ENCODE results near the gene VPS37C. TPM values are rescaled to one million over a fixed set of nuclear protein-coding genes. Genes with fewer than 3 reads are reported as not detected.

VPS37C gene
- total RNA-seq, 1 experiment from 2014 or later, result 29.0 TPM

- no peak for DNase-seq
- no TSS peak for BruUV-seq (replicated peaks)
- TF ChIP-seq, protein P1, sequence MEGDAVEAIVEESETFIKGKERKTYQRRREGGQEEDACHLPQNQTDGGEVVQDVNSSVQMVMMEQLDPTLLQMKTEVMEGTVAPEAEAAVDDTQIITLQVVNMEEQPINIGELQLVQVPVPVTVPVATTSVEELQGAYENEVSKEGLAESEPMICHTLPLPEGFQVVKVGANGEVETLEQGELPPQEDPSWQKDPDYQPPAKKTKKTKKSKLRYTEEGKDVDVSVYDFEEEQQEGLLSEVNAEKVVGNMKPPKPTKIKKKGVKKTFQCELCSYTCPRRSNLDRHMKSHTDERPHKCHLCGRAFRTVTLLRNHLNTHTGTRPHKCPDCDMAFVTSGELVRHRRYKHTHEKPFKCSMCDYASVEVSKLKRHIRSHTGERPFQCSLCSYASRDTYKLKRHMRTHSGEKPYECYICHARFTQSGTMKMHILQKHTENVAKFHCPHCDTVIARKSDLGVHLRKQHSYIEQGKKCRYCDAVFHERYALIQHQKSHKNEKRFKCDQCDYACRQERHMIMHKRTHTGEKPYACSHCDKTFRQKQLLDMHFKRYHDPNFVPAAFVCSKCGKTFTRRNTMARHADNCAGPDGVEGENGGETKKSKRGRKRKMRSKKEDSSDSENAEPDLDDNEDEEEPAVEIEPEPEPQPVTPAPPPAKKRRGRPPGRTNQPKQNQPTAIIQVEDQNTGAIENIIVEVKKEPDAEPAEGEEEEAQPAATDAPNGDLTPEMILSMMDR (conservative IDR thresholded peaks at IDR 0.05), result no peak
- TF ChIP-seq EZH2 (IDR thresholded peaks at IDR 0.05; ENCODE audit: low read depth), result no peak
- intact Hi-C loops (cut with micrococcal nuclease; ENCODE audit: unreplicated experiment), result no loop called here
- Histone ChIP-seq H3K27ac (no peak overlapping the region), H3K4me3 (no peak overlapping the region), H3K36me3 (ENCODE audit: low read depth) (peaks cover 6% of the 10 kb centered on the region; the same call in 1 of the 2 replicates), H3K4me1 (replicated peaks; ENCODE audit: insufficient read depth) (peaks cover 15% of the 10 kb centered on the region), H3K79me2 (ENCODE audit: low read depth) (no peaks in the 10 kb centered on the region), H3K4me2 (no peak overlapping the region), H3K27me3 (ENCODE audit: insufficient read depth, low read depth) (no peaks in the 10 kb centered on the region), H3K9me2 (ENCODE audit: insufficient read depth) (no peaks in the 10 kb centered on the region), H2AFZ (no peak overlapping the region), H3K9me3 (ENCODE audit: insufficient read depth, low read depth) (no peaks in the 10 kb centered on the region), H3F3A (ENCODE audit: insufficient read depth, low read depth) (peaks cover 8% of the 10 kb centered on the region), H4K20me1 (ENCODE audit: insufficient read depth) (0 out of 2 replicates have a peak, but pooled peaks cover 3% of the 10 kb centered on the region)
- ChIA-PET POLR2A (ENCODE audit: unreplicated experiment) (no interaction called here), CTCF (no interaction called here)
Measured at GRCh38 chr11:61133956-61134662, 27.1 kb downstream of the VPS37C start.

GRCh38 chr11:61133145-61133544 lies 28.1 kb downstream of the VPS37C start:
- H3K36me3 ChIP-seq (ENCODE audit: low read depth), result peaks cover 6% of the 10 kb centered on the region; the same call in 1 of the 2 replicates
- no peaks in the 10 kb centered on the region for H3K79me2 ChIP-seq (ENCODE audit: low read depth)
- ChIA-PET POLR2A (ENCODE audit: unreplicated experiment) (no interaction called here), CTCF (no interaction called here)
- H3K9me2 ChIP-seq (ENCODE audit: insufficient read depth), result no peaks in the 10 kb centered on the region
- no peak overlapping the region for H3K4me2 ChIP-seq
- intact Hi-C loops (cut with micrococcal nuclease; ENCODE audit: unreplicated experiment), result no loop called here
- H3K27me3 ChIP-seq (ENCODE audit: insufficient read depth, low read depth), result no peaks in the 10 kb centered on the region
- peaks cover 8% of the 10 kb centered on the region for H3F3A ChIP-seq (ENCODE audit: insufficient read depth, low read depth)
- TF ChIP-seq, protein P1 (conservative IDR thresholded peaks at IDR 0.05), result no peak
- no peak for TF ChIP-seq EZH2 (IDR thresholded peaks at IDR 0.05; ENCODE audit: low read depth)
- no TSS peak for BruUV-seq (replicated peaks)
- no peaks in the 10 kb centered on the region for H3K9me3 ChIP-seq (ENCODE audit: insufficient read depth, low read depth)
- peaks cover 15% of the 10 kb centered on the region for H3K4me1 ChIP-seq (replicated peaks; ENCODE audit: insufficient read depth)
- H3K27ac ChIP-seq, result no peak overlapping the region
- no peak overlapping the region for H2AFZ ChIP-seq
- no peak overlapping the region for H3K4me3 ChIP-seq
- no peak for DNase-seq
- no peaks in the 10 kb centered on the region for H4K20me1 ChIP-seq (ENCODE audit: insufficient read depth)

DNA sequence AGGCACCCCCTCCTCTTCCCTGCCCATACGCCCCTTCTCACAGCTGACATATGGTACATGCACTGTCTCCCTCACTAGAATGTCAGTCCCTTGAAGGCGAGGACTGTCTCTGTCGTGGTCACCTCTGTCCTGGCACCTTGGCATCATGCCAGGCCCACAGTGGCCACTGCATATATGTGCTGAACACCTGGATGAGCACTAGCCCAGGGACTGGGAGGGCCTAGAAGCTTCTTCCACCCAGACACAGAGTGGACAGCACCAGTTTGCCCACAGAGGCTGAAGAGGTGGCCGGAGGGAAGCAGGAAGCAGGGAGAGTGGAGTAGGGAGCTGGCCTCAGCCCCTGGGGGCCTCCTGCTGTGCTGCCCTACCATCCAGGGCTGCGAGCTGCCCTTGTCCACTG lies 28.6 kb downstream of the VPS37C start:
- no peak for DNase-seq
- H3K9me3 ChIP-seq (ENCODE audit: insufficient read depth, low read depth), result no peaks in the 10 kb centered on the region
- intact Hi-C loops (cut with micrococcal nuclease; ENCODE audit: unreplicated experiment), result no loop called here
- H4K20me1 ChIP-seq (ENCODE audit: insufficient read depth), result no peaks in the 10 kb centered on the region
- no peaks in the 10 kb centered on the region for H3K79me2 ChIP-seq (ENCODE audit: low read depth)
- no peaks in the 10 kb centered on the region for H3K9me2 ChIP-seq (ENCODE audit: insufficient read depth)
- H3K4me3 ChIP-seq, result no peak overlapping the region
- no peaks in the 10 kb centered on the region for H3K27me3 ChIP-seq (ENCODE audit: insufficient read depth, low read depth)
- TF ChIP-seq EZH2 (IDR thresholded peaks at IDR 0.05; ENCODE audit: low read depth), result no peak
- ChIA-PET POLR2A (ENCODE audit: unreplicated experiment) (no interaction called here), CTCF (no interaction called here)
- BruUV-seq (replicated peaks), result no TSS peak
- H3K27ac ChIP-seq, result no peak overlapping the region
- no peak overlapping the region for H2AFZ ChIP-seq
- H3K4me1 ChIP-seq (replicated peaks; ENCODE audit: insufficient read depth), result peaks cover 15% of the 10 kb centered on the region
- H3K36me3 ChIP-seq (ENCODE audit: low read depth), result peaks cover 6% of the 10 kb centered on the region; the same call in 1 of the 2 replicates
- H3F3A ChIP-seq (ENCODE audit: insufficient read depth, low read depth), result peaks cover 8% of the 10 kb centered on the region
- H3K4me2 ChIP-seq, result no peak overlapping the region

All from PC-9 (cell line).